Measurements from ENCODE around the gene MRPL36. TPM values are rescaled to one million over a fixed set of nuclear protein-coding genes. Genes with fewer than 3 reads are reported as not detected.

The MRPL36 gene
- total RNA-seq, 1 experiment from 2014 or later: 61.2 TPM

- TF ChIP-seq, protein P1, sequence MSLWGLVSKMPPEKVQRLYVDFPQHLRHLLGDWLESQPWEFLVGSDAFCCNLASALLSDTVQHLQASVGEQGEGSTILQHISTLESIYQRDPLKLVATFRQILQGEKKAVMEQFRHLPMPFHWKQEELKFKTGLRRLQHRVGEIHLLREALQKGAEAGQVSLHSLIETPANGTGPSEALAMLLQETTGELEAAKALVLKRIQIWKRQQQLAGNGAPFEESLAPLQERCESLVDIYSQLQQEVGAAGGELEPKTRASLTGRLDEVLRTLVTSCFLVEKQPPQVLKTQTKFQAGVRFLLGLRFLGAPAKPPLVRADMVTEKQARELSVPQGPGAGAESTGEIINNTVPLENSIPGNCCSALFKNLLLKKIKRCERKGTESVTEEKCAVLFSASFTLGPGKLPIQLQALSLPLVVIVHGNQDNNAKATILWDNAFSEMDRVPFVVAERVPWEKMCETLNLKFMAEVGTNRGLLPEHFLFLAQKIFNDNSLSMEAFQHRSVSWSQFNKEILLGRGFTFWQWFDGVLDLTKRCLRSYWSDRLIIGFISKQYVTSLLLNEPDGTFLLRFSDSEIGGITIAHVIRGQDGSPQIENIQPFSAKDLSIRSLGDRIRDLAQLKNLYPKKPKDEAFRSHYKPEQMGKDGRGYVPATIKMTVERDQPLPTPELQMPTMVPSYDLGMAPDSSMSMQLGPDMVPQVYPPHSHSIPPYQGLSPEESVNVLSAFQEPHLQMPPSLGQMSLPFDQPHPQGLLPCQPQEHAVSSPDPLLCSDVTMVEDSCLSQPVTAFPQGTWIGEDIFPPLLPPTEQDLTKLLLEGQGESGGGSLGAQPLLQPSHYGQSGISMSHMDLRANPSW (CRISPR knock-in tag; conservative IDR thresholded peaks at IDR 0.05; ENCODE audit: low read depth): no peak
- TF ChIP-seq PRRX2 (CRISPR knock-in tag; IDR thresholded peaks at IDR 0.05): no peak
- no peak for TF ChIP-seq HMGXB4 (CRISPR knock-in tag; IDR thresholded peaks at IDR 0.05)
- TF ChIP-seq SP1 (CRISPR knock-in tag; conservative IDR thresholded peaks at IDR 0.05): no peak
- no peak for TF ChIP-seq ATF1 (CRISPR knock-in tag; IDR thresholded peaks at IDR 0.05)
- no peak for TF ChIP-seq FOXJ3 (CRISPR knock-in tag; IDR thresholded peaks at IDR 0.05; ENCODE audit: borderline replicate concordance)
Observed at GRCh38 chr5:1838013-1838412, 38.4 kb upstream of the MRPL36 start (continued).

DNA sequence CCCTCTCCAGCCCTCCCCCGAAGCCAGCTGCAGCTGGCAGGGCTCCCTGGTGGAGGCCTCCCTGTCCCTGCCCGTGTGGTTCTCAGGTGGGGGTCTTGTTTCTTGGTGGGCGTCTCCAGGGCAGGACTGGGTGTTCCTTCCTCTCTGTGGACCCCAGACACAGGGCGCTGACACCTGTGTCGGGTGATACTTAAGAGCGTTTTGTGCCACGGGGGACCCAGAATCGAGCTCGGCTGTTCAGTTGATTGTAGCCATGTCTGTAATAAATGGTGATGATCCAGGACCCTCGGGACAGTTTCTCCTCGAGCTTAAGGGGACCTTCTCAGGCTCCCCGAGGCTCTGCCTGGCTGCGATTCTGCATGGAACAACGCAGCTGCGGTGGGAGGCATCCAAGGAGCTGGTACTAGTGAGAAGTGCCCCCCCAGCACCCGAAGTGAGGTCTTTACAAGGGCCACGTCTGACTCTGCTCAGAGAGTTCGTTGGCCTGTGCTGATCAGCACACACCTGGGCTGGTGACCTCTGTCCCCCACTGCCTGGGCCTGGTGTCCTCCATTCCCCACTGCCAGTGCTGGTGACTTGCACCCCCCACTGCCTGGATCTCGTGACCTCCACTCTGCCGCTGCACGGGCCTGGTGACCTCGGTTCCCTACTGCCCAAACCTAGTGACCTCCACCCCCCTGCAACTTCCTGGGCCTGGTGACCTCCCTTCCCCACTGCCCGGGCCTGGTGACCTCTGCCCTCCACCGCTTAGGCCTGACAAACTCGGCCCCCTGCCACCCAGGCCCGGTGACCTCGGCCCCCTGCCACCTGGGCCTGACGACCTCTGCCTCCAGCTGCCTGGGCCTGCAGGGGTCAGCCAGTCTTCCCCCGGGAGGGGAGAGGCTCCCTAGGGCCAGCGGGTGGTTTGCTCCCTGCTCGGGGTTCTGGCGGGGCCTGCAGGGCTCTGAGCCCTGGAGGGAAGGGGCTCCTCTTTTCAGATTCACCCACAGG, 37.5 kb upstream of the MRPL36 start:
- no peak overlapping the region for H3K27ac Mint-ChIP-seq
- peaks cover 4% of the 10 kb centered on the region for H3K27me3 Mint-ChIP-seq (ENCODE audit: low read depth)
- H3K4me3 Mint-ChIP-seq: no peak overlapping the region
- DNase-seq (ENCODE audit: low spot score) (no peak), ATAC-seq (no peak)
- ChIA-PET CTCF (interaction anchor here (0.6 kb wide), 1 partner anchor 10 kb away, joined by 3 read pairs; no protein-coding TSS in a partner anchor), POLR2A (no interaction called here)
- peaks cover 34% of the 10 kb centered on the region for H3K4me1 Mint-ChIP-seq
- H3K9me3 Mint-ChIP-seq: no peaks in the 10 kb centered on the region
- H3K36me3 Mint-ChIP-seq: no peaks in the 10 kb centered on the region
- TF ChIP-seq NFYB (CRISPR knock-in tag; conservative IDR thresholded peaks at IDR 0.05; ENCODE audit: low read depth) (no peak), E2F5 (CRISPR knock-in tag; IDR thresholded peaks at IDR 0.05) (no peak), SOX15 (CRISPR knock-in tag; IDR thresholded peaks at IDR 0.05) (no peak), EMX1 (CRISPR knock-in tag; IDR thresholded peaks at IDR 0.05) (no peak), AFF4 (CRISPR knock-in tag; IDR thresholded peaks at IDR 0.05; ENCODE audit: borderline replicate concordance) (no peak), TP53 (CRISPR knock-in tag; IDR thresholded peaks at IDR 0.05) (no peak), ZNF219 (CRISPR knock-in tag; IDR thresholded peaks at IDR 0.05; ENCODE audit: borderline replicate concordance) (no peak)
- TF ChIP-seq, protein P2, sequence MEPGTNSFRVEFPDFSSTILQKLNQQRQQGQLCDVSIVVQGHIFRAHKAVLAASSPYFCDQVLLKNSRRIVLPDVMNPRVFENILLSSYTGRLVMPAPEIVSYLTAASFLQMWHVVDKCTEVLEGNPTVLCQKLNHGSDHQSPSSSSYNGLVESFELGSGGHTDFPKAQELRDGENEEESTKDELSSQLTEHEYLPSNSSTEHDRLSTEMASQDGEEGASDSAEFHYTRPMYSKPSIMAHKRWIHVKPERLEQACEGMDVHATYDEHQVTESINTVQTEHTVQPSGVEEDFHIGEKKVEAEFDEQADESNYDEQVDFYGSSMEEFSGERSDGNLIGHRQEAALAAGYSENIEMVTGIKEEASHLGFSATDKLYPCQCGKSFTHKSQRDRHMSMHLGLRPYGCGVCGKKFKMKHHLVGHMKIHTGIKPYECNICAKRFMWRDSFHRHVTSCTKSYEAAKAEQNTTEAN (CRISPR knock-in tag; IDR thresholded peaks at IDR 0.05): no peak
- TF ChIP-seq, protein P3, sequence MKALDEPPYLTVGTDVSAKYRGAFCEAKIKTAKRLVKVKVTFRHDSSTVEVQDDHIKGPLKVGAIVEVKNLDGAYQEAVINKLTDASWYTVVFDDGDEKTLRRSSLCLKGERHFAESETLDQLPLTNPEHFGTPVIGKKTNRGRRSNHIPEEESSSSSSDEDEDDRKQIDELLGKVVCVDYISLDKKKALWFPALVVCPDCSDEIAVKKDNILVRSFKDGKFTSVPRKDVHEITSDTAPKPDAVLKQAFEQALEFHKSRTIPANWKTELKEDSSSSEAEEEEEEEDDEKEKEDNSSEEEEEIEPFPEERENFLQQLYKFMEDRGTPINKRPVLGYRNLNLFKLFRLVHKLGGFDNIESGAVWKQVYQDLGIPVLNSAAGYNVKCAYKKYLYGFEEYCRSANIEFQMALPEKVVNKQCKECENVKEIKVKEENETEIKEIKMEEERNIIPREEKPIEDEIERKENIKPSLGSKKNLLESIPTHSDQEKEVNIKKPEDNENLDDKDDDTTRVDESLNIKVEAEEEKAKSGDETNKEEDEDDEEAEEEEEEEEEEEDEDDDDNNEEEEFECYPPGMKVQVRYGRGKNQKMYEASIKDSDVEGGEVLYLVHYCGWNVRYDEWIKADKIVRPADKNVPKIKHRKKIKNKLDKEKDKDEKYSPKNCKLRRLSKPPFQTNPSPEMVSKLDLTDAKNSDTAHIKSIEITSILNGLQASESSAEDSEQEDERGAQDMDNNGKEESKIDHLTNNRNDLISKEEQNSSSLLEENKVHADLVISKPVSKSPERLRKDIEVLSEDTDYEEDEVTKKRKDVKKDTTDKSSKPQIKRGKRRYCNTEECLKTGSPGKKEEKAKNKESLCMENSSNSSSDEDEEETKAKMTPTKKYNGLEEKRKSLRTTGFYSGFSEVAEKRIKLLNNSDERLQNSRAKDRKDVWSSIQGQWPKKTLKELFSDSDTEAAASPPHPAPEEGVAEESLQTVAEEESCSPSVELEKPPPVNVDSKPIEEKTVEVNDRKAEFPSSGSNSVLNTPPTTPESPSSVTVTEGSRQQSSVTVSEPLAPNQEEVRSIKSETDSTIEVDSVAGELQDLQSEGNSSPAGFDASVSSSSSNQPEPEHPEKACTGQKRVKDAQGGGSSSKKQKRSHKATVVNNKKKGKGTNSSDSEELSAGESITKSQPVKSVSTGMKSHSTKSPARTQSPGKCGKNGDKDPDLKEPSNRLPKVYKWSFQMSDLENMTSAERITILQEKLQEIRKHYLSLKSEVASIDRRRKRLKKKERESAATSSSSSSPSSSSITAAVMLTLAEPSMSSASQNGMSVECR (CRISPR knock-in tag; IDR thresholded peaks at IDR 0.05; ENCODE audit: borderline replicate concordance): no peak
- TF ChIP-seq, protein P4, sequence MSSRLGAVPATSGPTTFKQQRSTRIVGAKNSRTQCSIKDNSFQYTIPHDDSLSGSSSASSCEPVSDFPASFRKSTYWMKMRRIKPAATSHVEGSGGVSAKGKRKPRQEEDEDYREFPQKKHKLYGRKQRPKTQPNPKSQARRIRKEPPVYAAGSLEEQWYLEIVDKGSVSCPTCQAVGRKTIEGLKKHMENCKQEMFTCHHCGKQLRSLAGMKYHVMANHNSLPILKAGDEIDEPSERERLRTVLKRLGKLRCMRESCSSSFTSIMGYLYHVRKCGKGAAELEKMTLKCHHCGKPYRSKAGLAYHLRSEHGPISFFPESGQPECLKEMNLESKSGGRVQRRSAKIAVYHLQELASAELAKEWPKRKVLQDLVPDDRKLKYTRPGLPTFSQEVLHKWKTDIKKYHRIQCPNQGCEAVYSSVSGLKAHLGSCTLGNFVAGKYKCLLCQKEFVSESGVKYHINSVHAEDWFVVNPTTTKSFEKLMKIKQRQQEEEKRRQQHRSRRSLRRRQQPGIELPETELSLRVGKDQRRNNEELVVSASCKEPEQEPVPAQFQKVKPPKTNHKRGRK (CRISPR knock-in tag; IDR thresholded peaks at IDR 0.05; ENCODE audit: borderline replicate concordance): no peak
